Urinary bladder (tissue), 4 donors: ENCODE measurements around the gene LHPP. TPM values are rescaled to one million over a fixed set of nuclear protein-coding genes. Genes with fewer than 3 reads are reported as not detected.
A peak's percentile ranks its signal among the peaks of the same experiment; 100 is the strongest.

Source experiments
- DNase-seq: peaks from one replicate; pipeline ENCODE4 v3.0.0-alpha.2; 2015; ENCODE audit errors: extremely low spot score
- H3K27ac ChIP-seq: one replicate; pipeline ENCODE4 v1.5.1; 2013; ENCODE audit warnings: low read depth, mild to moderate bottlenecking, moderate library complexity
- H3K36me3 ChIP-seq: one replicate; pipeline ENCODE4 v1.6.1; 2013; ENCODE audit warnings: mild to moderate bottlenecking, moderate library complexity; ENCODE audit not compliant: insufficient read depth
- H3K4me1 ChIP-seq: one replicate; pipeline ENCODE4 v1.6.1; 2013; ENCODE audit warnings: mild to moderate bottlenecking, moderate library complexity; ENCODE audit not compliant: insufficient read depth
- H3K4me3 ChIP-seq: one replicate; pipeline ENCODE4 v1.5.1; 2013; ENCODE audit warnings: low read depth, low read length
- WGBS: extraction: QIAGEN DNeasy Blood & Tissue Kit; methylation state at CpG from one replicate; pipeline ENCODE4 v1.1.7; 2013; 5-methylcytosine and 5-hydroxymethylcytosine counted together
- polyA plus RNA-seq: library from polyadenylated mRNA; stranded (reverse); fragments of 200-250 nt; gene quantifications from one replicate; pipeline ENCODE4 v1.2.3, GENCODE V29; 2013
- total RNA-seq: library from RNA; depleted of rRNA; stranded (reverse); fragments of >200 nt; gene quantifications from one replicate; pipeline ENCODE4 v1.2.3, GENCODE V29; 2014
- donor health status: healthy with polysubstance abuse.
- donor health status: healthy.

The LHPP gene
- total and polyA plus RNA-seq, 2 donors, result 6.6 to 15.8 TPM

DNA sequence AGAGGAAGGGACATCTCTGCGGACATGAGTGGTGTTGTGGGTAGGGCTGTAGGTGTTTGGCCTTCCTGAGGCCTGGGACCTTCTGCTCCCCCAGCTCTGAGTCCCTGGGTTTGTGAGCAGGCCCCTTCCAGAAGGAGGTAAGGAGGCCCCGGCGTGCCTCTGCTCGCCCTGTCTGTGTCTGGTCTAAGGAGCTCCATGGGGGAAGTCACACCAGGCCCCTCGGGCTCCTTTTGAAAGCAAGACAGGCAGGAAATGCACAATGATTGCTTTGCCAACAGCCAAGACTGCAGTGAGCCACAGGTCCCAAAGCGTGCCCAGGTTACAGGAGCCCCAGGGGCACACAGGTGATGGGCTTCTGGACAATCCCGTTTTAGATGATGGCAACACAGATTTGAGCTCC is 193.1 kb downstream of the LHPP start:
- Histone ChIP-seq H3K4me1 (no peaks in the 10 kb centered on the region), H3K4me3 (no peak overlapping the region), H3K36me3 (no peaks in the 10 kb centered on the region), H3K27ac (peak overlapping the region; percentile 11)
- WGBS, result 86% methylated on average over 7 of the region's 7 CpGs
- DNase-seq, result no peak

DNA sequence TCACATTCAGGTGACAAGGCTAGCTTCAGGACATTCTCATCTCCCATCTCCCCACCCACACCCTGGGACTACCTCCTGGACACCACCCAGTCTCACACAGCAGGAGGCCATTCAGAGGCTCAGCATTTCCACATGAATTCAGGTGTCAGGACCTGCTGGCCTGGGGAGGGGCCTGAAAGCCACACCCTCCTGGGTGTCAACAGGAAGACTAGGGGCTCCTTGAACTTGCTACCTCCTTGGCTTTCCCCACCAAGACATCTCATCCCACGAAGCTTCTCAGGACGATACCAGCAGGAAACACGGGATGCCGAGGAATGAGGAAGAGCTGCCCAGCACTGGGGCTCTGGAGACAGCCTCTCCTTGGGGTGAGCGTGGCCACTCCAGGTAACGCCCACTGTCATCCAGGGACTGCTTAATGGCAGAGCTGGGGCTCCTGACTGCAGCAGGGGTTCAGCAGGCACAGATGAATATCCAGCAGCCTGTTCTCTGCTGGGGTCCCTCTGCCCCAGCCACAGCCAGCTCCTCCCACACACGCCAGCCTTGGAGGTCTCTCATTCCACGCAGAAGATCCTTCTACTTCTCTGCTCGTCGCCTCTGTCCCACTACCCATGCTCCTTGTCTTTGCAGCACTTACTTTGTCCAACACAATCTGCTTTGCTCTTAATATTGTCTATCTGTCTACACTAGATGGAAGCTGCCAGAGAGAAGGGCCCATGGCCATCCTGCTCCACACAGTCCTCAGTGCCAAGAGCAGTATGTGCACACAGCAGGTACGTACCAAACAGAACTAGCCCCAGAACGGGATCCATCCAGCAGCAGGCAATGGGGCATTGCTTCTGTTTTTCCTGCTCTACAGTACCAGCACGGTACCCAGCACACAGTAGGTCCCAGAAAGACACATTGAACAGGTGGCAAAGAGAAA is 193.8 kb downstream of the LHPP start:
- DNase-seq, result no peak
- no peak overlapping the region for H3K4me3 ChIP-seq
- WGBS, result 90% methylated on average over 13 of the region's 13 CpGs
- no peaks in the 10 kb centered on the region for H3K4me1 ChIP-seq
- H3K36me3 ChIP-seq, result no peaks in the 10 kb centered on the region
- no peak overlapping the region for H3K27ac ChIP-seq

DNA sequence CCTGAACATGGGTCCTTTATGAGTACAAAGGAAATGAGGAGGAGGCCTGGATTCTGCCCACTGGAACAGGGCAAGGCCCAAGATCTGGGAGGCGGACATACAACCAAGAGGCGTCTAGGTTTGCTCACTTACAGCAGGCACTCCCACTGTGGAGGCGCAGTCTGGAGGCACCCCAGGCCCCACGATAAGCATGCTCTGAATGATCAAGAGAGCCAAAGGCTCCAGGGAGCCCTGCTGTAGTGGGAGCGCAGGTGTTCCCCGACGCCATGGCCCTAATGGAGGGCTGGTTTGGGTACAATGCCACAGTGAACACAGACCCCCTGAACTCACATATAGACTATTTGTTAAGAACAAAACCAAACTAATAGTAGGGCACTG is 194.5 kb downstream of the LHPP start:
- Histone ChIP-seq H3K27ac (no peak overlapping the region), H3K36me3 (no peaks in the 10 kb centered on the region), H3K4me1 (no peaks in the 10 kb centered on the region), H3K4me3 (no peak overlapping the region)
- no peak for DNase-seq
- WGBS, result 98% methylated on average over 7 of the region's 7 CpGs

DNA sequence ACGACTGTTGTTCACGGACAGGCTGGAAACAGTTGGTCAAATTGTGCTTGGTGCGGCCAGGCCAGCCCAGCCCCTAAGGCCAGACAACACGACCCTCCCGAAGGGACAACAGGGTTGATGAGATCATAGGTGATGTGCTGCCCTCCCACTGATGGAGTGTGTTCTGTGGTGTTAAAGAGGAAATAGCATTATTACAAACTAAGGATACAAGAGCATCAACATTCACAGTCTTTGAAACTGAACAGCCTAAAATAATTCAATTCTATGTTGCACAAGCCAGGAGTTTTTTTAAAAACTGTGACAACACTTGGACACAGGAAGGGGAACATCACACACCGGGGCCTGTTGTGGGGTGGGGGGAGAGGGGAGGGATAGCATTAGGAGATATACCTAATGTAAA is 194.9 kb downstream of the LHPP start:
- no peak for DNase-seq
- no peaks in the 10 kb centered on the region for H3K4me1 ChIP-seq
- H3K36me3 ChIP-seq, result no peaks in the 10 kb centered on the region
- 85% methylated on average over 6 of the region's 6 CpGs for WGBS
- no peak overlapping the region for H3K4me3 ChIP-seq
- H3K27ac ChIP-seq, result no peak overlapping the region

DNA sequence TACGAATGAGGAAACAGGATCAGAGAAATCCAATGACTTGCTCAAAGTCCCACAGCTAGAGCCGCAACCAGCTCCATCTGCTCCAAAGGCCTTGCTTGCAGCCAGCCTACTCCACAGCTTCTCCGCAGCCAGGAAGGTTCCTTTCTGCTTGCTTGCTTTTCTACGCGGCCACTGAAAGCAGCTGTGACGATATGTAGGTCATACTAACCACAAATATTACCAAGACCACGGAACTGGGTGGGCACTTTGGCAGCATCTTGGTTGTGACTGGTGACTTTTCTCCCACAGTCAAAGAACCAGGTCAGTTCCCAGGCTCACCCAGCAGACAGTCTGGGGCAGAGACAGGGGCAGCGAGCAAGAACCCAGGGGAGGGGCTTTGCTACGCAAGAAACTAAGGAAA is 196.2 kb downstream of the LHPP start:
- H3K4me1 ChIP-seq, result no peaks in the 10 kb centered on the region
- WGBS, result 66% methylated on average over 9 of the region's 9 CpGs
- DNase-seq, result no peak
- no peaks in the 10 kb centered on the region for H3K36me3 ChIP-seq
- H3K27ac ChIP-seq, result peak overlapping the region; percentile 18
- no peak overlapping the region for H3K4me3 ChIP-seq

DNA sequence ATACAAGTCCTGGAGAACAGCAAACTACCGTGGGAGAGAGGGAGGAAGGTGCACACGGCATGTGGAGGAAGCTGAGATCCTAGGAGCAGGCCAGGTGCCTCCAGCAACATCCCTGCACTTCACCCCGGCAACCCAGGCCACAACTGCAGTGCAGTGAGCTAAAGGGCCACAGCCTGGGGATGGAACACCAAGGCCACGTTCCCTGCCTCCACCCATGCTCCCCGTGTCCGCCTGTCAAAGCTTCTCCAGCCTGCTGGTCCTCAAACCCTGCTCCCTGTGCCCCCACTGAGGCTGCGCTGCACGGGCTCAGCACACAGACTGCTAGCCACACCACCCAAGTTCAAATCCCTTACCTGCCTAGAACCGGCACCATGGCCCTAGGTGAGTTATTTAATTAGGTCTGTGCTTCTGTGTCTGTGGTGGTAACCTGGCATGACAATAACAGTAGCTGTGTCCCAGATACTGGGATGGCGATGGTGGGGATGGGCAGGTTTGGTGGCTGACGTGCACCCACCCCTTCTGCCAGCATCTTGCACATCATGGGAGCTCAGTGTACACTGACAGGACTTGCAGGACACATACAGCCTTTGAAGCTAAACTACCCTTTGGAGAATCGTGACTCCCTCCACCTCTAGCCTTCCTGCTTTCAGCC is 197.1 kb downstream of the LHPP start:
- DNase-seq, result no peak
- H3K27ac ChIP-seq, result no peak overlapping the region
- no peak overlapping the region for H3K4me3 ChIP-seq
- H3K4me1 ChIP-seq, result no peaks in the 10 kb centered on the region
- H3K36me3 ChIP-seq, result no peaks in the 10 kb centered on the region
- 97% methylated on average over 12 of the region's 12 CpGs for WGBS

DNA sequence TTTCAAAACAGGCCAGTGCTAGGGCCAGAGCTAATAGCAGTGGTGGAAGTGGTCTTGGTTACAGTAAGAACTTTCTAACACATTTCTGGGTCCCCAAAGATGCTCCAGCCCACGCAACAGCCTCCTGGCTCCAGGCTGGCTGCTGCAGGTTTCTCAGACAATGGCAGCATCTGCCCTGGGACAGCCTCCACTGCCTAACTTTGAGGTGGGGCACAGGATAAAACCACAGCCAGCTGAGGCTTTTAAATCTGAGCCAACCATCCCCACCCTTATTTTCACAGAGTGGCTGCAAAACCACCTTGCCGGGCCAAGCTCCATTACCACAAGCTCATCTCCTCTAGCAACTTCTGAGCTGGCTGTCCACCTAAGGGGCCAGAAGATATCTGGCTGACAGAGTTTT is 197.8 kb downstream of the LHPP start:
- WGBS, result 90% methylated on average over 2 of the region's 2 CpGs

DNA sequence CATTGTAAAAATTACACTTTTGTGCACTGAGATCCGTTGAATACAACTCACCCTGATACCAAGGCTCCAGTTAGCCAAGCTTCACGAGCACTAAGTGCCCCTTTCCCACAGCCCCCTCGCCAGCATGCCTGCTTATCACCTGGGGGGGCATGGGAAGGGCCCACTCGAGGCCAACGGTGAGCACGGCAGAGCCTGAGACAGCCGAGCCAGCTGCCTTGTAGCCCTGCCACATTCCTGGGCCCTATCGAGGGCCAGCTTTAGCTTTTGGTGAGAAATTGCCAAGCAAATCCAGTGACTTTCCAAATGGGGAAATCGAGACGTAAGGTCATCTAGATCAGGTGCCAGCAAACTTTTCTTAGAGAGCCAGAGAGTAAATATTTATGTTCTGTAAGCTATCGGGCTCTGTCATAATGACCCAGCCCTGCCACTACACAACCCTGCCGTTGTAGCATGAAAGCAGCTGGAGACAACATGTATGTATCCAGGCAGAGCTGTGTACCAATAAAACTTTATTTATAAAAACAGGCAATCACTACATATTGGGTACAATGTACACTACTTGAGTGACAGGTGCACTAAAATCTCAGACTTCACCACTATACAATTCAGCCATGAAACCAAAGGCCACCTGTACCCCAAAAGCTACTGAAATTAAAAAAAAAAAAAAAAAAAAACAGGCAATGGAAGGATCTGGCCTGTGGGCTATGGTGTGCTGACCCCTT is 198.9 kb downstream of the LHPP start:
- H3K36me3 ChIP-seq, result no peaks in the 10 kb centered on the region
- H3K27ac ChIP-seq, result no peak overlapping the region
- no peak for DNase-seq
- 75% methylated on average over 12 of the region's 12 CpGs for WGBS
- no peaks in the 10 kb centered on the region for H3K4me1 ChIP-seq
- H3K4me3 ChIP-seq, result no peak overlapping the region

More for the DNA sequence above, 197.8 kb downstream of the LHPP start:
- no peaks in the 10 kb centered on the region for H3K36me3 ChIP-seq
- H3K27ac ChIP-seq, result no peak overlapping the region
- H3K4me3 ChIP-seq, result no peak overlapping the region
- no peak for DNase-seq
- H3K4me1 ChIP-seq, result no peaks in the 10 kb centered on the region

DNA sequence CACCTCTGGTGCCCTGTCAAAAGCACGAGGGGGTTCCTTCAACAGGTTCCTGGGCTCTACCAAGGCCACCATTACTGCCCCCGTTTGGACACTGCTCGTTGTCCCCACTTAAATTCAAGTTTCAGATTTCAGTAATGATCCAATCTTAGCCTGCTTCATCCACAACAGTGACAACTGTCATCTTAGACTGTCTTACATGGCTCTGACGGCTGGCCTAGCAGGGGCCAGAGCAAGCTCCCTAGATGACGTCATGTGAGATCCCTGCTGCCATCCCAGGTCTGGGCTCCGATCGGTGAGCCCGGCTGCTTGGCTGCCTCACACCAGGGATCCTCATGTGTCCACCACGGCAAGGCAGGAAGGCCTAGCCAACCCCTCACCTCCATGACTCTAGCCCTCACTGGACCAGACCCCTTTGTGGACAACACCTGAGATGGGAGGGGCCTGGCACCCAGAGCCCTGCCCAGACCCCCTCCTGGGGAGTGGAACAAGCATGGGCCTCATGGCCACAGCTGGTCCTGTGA is 200.1 kb downstream of the LHPP start:
- no peak for DNase-seq
- Histone ChIP-seq H3K36me3 (no peaks in the 10 kb centered on the region), H3K27ac (no peak overlapping the region), H3K4me1 (no peaks in the 10 kb centered on the region), H3K4me3 (no peak overlapping the region)
- WGBS, result 93% methylated on average over 9 of the region's 9 CpGs

DNA sequence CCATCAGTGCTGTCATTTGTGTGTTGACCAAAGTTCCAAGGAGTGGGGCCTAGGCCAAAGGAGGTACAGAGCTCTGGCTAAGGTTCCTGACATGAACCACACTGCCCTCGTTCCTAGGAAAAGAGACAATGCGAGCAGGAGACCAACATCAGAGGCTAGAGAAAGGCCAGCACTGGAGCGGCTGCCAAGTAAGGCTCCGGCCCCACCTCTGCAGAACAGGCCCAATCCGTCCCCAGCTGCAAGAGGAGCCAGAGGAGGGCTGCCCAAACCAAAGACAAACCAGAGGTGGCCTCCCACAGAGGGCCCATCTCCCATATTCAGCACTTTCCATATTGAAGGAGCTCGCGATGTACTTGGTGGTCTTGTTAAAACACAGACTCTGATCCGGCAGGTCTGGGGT is 201.6 kb downstream of the LHPP start:
- no peak for DNase-seq
- WGBS, result 79% methylated on average over 8 of the region's 8 CpGs
- Histone ChIP-seq H3K4me3 (no peak overlapping the region), H3K4me1 (no peaks in the 10 kb centered on the region), H3K36me3 (no peaks in the 10 kb centered on the region), H3K27ac (no peak overlapping the region)

Other genes starting within 250 kb of the LHPP start
- gene OAT, start 42.9 kb upstream of the LHPP start, total RNA-seq, result 183 TPM
- 95.5 TPM for gene OAT, start 42.9 kb upstream of the LHPP start, polyA plus RNA-seq
- gene NKX1-2, start 11.8 kb upstream of the LHPP start, total RNA-seq, result not detected
- not detected for gene NKX1-2, start 11.8 kb upstream of the LHPP start, polyA plus RNA-seq